ENCODE data around the gene DHCR7.

Gene DHCR7

DNA sequence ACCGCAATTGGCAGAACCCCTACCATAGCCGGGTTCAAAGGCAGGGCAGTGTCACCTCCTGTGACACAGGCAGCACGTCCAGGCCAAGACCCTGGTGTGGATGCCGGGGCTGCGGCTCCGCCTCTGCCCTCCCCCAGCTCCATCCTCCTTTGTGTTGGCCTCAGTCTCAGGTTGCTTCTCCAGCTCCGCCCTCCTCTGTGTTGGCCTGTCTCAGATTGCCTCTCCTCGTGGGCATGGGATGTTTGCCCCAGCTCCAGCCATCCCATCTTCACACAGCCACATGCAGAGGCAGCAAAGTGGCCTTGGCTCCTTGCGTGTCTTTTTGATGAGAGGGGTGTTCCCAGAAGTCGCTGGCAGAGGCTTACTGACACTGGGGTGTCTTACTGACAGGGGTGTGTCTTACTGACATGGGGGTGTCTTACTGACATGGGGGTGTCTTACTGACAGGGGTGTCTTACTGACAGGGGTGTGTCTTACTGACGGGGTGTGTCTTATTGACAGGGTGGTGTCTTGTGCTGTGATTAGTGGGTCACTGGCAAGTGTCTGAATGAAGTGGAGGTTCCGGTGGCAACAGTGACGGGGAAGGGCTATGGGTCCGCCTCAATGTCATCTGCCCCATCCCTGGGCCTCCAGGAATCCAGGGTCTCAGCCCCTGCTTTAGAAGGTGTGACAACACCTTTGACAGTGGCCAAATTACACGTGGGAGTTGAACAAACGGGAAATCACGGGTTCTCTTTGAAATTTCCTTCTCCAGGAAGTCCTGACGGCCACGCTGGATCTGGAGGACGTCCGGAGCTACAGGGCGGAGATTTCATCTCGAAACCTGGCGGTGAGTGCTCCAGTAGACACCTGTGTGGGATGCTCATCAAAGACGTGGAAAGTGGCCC, 29.7 kb upstream of the DHCR7 start:
- no peak for TF ChIP-seq CTCF (IDR thresholded peaks at IDR 0.05; ENCODE audit: insufficient read depth, low read depth, low read length, missing control alignments)
- H3K4me3 ChIP-seq (ENCODE audit: low read depth, low read length), result no peak overlapping the region
- no peak for DNase-seq (ENCODE audit: low read depth)

- no peak for DNase-seq (ENCODE audit: low read depth)
- no peak for TF ChIP-seq CTCF (IDR thresholded peaks at IDR 0.05; ENCODE audit: insufficient read depth, low read depth, low read length, missing control alignments)
Measured at GRCh38 chr11:71476926-71477640, 28.9 kb upstream of the DHCR7 start.

GRCh38 chr11:71476031-71476430, 27.8 kb upstream of the DHCR7 start:
- TF ChIP-seq CTCF (IDR thresholded peaks at IDR 0.05; ENCODE audit: insufficient read depth, low read depth, low read length, missing control alignments), result no peak
- DNase-seq (ENCODE audit: low read depth), result no peak

More at GRCh38 chr11:71476926-71477640, 28.9 kb upstream of the DHCR7 start:
- H3K4me3 ChIP-seq (ENCODE audit: low read depth, low read length), result no peak overlapping the region

GRCh38 chr11:71474771-71475483, 26.7 kb upstream of the DHCR7 start:
- no peak for DNase-seq (ENCODE audit: low read depth)
- TF ChIP-seq CTCF (IDR thresholded peaks at IDR 0.05; ENCODE audit: insufficient read depth, low read depth, low read length, missing control alignments), result no peak
- no peak overlapping the region for H3K4me3 ChIP-seq (ENCODE audit: low read depth, low read length)

More at GRCh38 chr11:71476031-71476430, 27.8 kb upstream of the DHCR7 start:
- H3K4me3 ChIP-seq (ENCODE audit: low read depth, low read length), result no peak overlapping the region

GRCh38 chr11:71474141-71474770, 26.1 kb upstream of the DHCR7 start:
- no peak overlapping the region for H3K4me3 ChIP-seq (ENCODE audit: low read depth, low read length)
- TF ChIP-seq CTCF (IDR thresholded peaks at IDR 0.05; ENCODE audit: insufficient read depth, low read depth, low read length, missing control alignments), result no peak
- no peak for DNase-seq (ENCODE audit: low read depth)

DNA sequence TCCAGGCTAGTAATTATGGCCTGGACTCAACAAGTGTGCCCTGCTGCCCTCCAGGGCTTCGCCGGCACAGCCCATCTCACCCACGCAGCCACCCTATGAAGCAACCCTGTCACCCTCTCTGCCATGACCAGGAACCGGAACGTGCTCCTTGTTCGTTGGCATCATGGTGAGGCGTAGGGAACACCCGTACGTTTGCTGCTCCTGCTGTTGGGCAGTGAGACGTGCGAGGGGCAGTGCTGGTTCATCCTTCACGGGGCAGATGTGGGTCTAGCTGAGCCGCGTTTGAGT, 25.5 kb upstream of the DHCR7 start:
- TF ChIP-seq CTCF (IDR thresholded peaks at IDR 0.05; ENCODE audit: insufficient read depth, low read depth, low read length, missing control alignments), result no peak
- H3K4me3 ChIP-seq (ENCODE audit: low read depth, low read length), result no peak overlapping the region

More for the DNA sequence above, 25.5 kb upstream of the DHCR7 start:
- no peak for DNase-seq (ENCODE audit: low read depth)

All from GM12865 (cell line).